Thyroid gland (tissue), 4 donors: ENCODE results near the gene OR2V2. TPM values are rescaled to one million over a fixed set of nuclear protein-coding genes. Genes with fewer than 3 reads are reported as not detected.
A peak's percentile ranks its signal among the peaks of the same experiment; 100 is the strongest.

Experiments
- DNase-seq, 2 donors: peaks; one replicate each; pipeline ENCODE4 v3.0.0-alpha.2; 2019
- H3K27ac ChIP-seq, 3 donors: fragments of 200-600 bp; sonication (generic); 1 replicate in 2 of 3; 2 replicates in 1 of 3; pipeline ENCODE4 v1.5.1; 2016 to 2019; ENCODE audit warnings: mild to moderate bottlenecking in 1 of 3, moderate library complexity in 1 of 3
- H3K27me3 ChIP-seq: fragments of 200-600 bp; sonication (generic); one replicate; pipeline ENCODE4 v1.5.1; 2019
- H3K36me3 ChIP-seq, 2 donors: fragments of 200-600 bp; sonication (generic); one replicate each; pipeline ENCODE4 v1.5.1; 2016 to 2019
- H3K4me1 ChIP-seq, 2 donors: fragments of 200-600 bp; sonication (generic); one replicate each; pipeline ENCODE4 v1.5.1; 2017 to 2019
- H3K4me3 ChIP-seq, 3 donors: fragments of 200-600 bp; sonication (generic); replicated peaks in 1 of 3; 1 replicate in 2 of 3; 2 replicates in 1 of 3; pipeline ENCODE4 v1.5.1; 2016; ENCODE audit warnings: mild to moderate bottlenecking in 1 of 3
- H3K9me3 ChIP-seq: fragments of 200-600 bp; sonication (generic); one replicate; pipeline ENCODE4 v1.5.1; 2017
- CTCF ChIP-seq, 6 experiments: fragments of 200-600 bp in 3 of 6; fragments of 450-650 bp in 3 of 6; sonication (generic) in 3 of 6; IDR thresholded peaks; one replicate each; pipeline ENCODE4 v1.5.1; 2016 to 2019; ENCODE audit warnings: antibody characterized with exemption in 6 of 6, mild to moderate bottlenecking in 2 of 6, inconsistent platforms in 1 of 6, moderate library complexity in 1 of 6
- POLR2A ChIP-seq, 2 donors: fragments of 450-650 bp; IDR thresholded peaks; one replicate each; pipeline ENCODE4 v1.6.1; 2017; ENCODE audit warnings: antibody characterized with exemption in 2 of 2, mild to moderate bottlenecking in 2 of 2, moderate library complexity in 1 of 2
- WGBS, 2 donors: methylation state at CpG; one replicate each; pipeline ENCODE4 v1.1.5; 2017; 5-methylcytosine and 5-hydroxymethylcytosine counted together
- intact Hi-C: fragments of 100-400 bp; cut with DNase I; formaldehyde crosslinking; loops from one replicate; pipeline ENCODE4 v1.15.1; 2023
- total RNA-seq, 4 donors: library from RNA; depleted of rRNA; stranded (reverse); fragments of >200 nt; gene quantifications; one replicate each; pipeline ENCODE4 v1.2.3, GENCODE V29; 2016

OR2V2 gene
- total RNA-seq, 4 donors from 2014 or later, result not detected

DNA sequence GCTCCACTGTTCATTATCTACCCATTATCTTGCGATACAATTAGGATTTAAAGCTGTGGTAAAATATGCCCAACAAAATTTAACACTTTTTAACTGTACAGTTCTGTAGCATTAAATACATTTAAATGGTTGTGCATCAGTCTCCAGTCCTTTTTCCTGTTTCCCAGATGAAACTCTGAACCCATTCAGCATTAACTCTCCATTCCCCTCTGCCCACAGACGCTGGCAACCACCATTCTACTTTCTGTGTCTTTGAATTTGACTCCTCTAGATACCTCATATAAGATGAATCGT, 60.5 kb downstream of the OR2V2 start:
- 50 to 57% methylated on average over 3 of the region's 3 CpGs for WGBS, 2 donors
- intact Hi-C loops, result no loop called here

More for the DNA sequence above, 60.5 kb downstream of the OR2V2 start:
- Histone ChIP-seq H3K27me3 (no peaks in the 10 kb centered on the region), H3K36me3 (no peaks in the 10 kb centered on the region), H3K4me1 (peaks cover 12 to 16% of the 10 kb centered on the region in 2 donors), H3K27ac (peak overlapping the region in 1 of 3 donors; percentile 68), H3K4me3 (no peak overlapping the region), H3K9me3 (no peaks in the 10 kb centered on the region)
- TF ChIP-seq CTCF (IDR thresholded peaks at IDR 0.05) (no peak), POLR2A (IDR thresholded peaks at IDR 0.05) (no peak)
- DNase-seq, result no peak

Other genes starting within 250 kb of the OR2V2 start
- gene BTNL8, start 248.4 kb upstream of the OR2V2 start, total RNA-seq, result 1 to 10 TPM in 3 of 4 donors, under 1 TPM in 1; 0.89 to 7.1 (median 2.8) TPM
- under 1 TPM in 1 of 4 donors, not detected in 3; 0.50 TPM for gene BTNL3, start 158.7 kb upstream of the OR2V2 start, total RNA-seq
- 10 to 100 TPM; 12.9 to 77.1 (median 34.3) TPM for gene BTNL9, start 107.3 kb upstream of the OR2V2 start, total RNA-seq
- gene OR2V1, start 16.4 kb upstream of the OR2V2 start, total RNA-seq, result not detected
- gene TRIM7, start 57.6 kb downstream of the OR2V2 start, total RNA-seq, result 10 to 100 TPM; 12.3 to 14.2 (median 13.0) TPM
- gene TRIM41, start 75.7 kb downstream of the OR2V2 start, total RNA-seq, result 10 to 100 TPM; 18.8 to 31.1 (median 22.8) TPM
- 1,000 to 10,000 TPM; 2,254 to 3,332 (median 2,569) TPM for gene RACK1, start 96.3 kb downstream of the OR2V2 start, total RNA-seq
- gene TRIM52, start 113.6 kb downstream of the OR2V2 start, total RNA-seq, result 10 to 100 TPM; 14.8 to 30.8 (median 23.8) TPM
- gene OR4F3, start 219.7 kb downstream of the OR2V2 start, total RNA-seq, result under 1 TPM in 1 of 4 donors, not detected in 3; 0.45 TPM